ENCODE measurements around the gene ARVCF. TPM values are rescaled to one million over a fixed set of nuclear protein-coding genes. Genes with fewer than 3 reads are reported as not detected.

The ARVCF gene
- total and polyA plus RNA-seq, 2 experiments from 2014 or later, result 1.1 to 4.0 TPM

DNA sequence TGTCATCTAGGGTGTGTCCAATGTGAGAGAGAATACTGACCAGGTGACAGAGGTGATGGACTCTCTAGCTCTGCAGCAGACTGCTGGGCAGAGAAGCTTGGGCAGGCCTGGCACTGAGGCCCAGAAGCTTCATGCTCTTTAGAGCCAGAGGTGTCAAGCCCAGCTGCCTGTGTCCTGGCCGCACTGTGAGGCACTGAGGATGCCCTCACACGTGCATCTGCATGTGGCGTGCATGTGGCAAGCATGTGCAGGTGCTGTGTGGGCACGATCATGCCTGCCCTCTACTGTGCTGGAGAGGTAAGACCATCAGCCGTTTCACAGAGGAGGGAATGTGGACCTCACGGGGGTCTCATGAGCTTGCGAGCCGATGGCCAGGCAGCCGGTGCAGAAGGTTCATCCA lies 59.2 kb downstream of the ARVCF start:
- H2AFZ ChIP-seq, result no peak overlapping the region
- H3K9me3 ChIP-seq (ENCODE audit: low read depth), result no peaks in the 10 kb centered on the region
- TF ChIP-seq EZH2phosphoT487 (IDR thresholded peaks at IDR 0.05; ENCODE audit: insufficient read depth, low read depth), result no peak
- no peak for TF ChIP-seq EZH2 (IDR thresholded peaks at IDR 0.05; ENCODE audit: insufficient read depth, poor library complexity, severe bottlenecking)
- H3K4me2 ChIP-seq (ENCODE audit: unreplicated experiment), result no peak overlapping the region
- H3K9ac ChIP-seq, result no peak overlapping the region
- H3F3A ChIP-seq (ENCODE audit: insufficient read depth), result peaks cover 21% of the 10 kb centered on the region; the same call in 1 of the 2 replicates
- no peaks in the 10 kb centered on the region for H4K20me1 ChIP-seq (ENCODE audit: insufficient read depth)
- no peak overlapping the region for H3K27ac ChIP-seq
- no peaks in the 10 kb centered on the region for H3K9me2 ChIP-seq (ENCODE audit: insufficient read depth)
- in situ Hi-C loops (cut with MboI), result no loop called here
- H3K79me2 ChIP-seq (ENCODE audit: insufficient read depth), result peaks cover 7% of the 10 kb centered on the region
- H3K36me3 ChIP-seq (ENCODE audit: low read depth), result peaks cover 4% of the 10 kb centered on the region; the same call in 1 of the 2 replicates
- WGBS, 2 experiments (ENCODE audit: low coverage in 1 of 2, low lambda C conversion rate in 2 of 2, missing lambda C conversion rate in 2 of 2), result 73 to 84% methylated on average over 8 to 9 of the region's 9 CpGs
- no peaks in the 10 kb centered on the region for H3K27me3 ChIP-seq (replicated peaks; ENCODE audit: insufficient read depth)
- no peak for DNase-seq
- H3K4me1 ChIP-seq (ENCODE audit: insufficient read depth), result peaks cover 19% of the 10 kb centered on the region
- H3K4me3 ChIP-seq, result no peak overlapping the region

DNA sequence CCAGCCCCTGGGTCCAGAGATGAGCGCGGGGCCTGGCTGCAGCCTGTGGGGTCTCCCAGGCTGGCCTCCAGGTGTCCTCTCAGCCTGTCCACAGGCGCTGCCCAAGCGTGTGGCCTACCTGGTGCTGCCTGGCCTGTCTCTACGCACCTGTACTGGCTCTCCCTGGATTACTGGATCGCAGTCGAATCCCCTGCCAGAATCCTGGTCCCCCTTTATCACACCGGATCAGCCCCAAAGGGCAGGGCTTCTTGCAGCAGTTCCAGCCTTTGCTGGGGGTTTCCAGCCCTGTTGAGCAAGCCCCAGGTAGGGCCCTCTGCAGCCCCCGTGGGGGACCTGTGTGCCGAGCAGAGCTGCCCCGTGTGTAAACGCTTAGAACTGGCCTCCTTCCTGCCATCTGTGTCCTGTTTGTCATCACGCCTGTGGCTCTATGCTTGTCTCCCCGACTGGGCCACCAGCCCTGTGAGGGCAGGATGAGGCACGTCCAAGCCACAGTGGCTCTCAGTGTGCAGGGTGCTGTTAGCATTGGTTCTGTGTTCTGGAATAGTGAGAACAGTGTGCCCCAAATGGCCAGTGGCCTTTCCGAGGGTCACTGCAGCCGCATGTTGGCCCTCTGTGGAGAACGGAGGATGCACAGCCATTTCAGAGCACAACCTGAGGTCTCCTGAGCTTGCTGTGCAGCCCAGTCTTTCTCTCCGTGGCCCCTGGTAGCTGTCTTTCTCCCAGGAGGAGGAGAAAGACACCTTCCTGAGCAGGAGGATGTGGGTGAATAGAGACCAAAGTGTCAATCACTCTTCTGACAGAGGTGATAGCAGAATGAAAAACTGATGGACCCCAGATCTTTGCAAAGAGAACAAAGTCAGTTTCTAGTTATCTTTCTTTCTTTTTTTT lies 61.1 kb downstream of the ARVCF start:
- no peak overlapping the region for H3K27ac ChIP-seq
- WGBS, 2 experiments (ENCODE audit: low coverage in 1 of 2, low lambda C conversion rate in 2 of 2, missing lambda C conversion rate in 2 of 2), result 62 to 65% methylated on average over 19 of the region's 19 CpGs
- in situ Hi-C loops (cut with MboI), result no loop called here
- no peak overlapping the region for H3K4me2 ChIP-seq (ENCODE audit: unreplicated experiment)
- peaks cover 20% of the 10 kb centered on the region; the same call in 1 of the 2 replicates for H3F3A ChIP-seq (ENCODE audit: insufficient read depth)
- no peaks in the 10 kb centered on the region for H3K9me2 ChIP-seq (ENCODE audit: insufficient read depth)
- no peaks in the 10 kb centered on the region for H3K9me3 ChIP-seq (ENCODE audit: low read depth)
- H3K9ac ChIP-seq, result no peak overlapping the region
- H4K20me1 ChIP-seq (ENCODE audit: insufficient read depth), result no peaks in the 10 kb centered on the region
- H3K27me3 ChIP-seq (replicated peaks; ENCODE audit: insufficient read depth), result no peaks in the 10 kb centered on the region
- H3K36me3 ChIP-seq (ENCODE audit: low read depth), result peaks cover 4% of the 10 kb centered on the region; the same call in 1 of the 2 replicates
- peaks cover 18% of the 10 kb centered on the region for H3K4me1 ChIP-seq (ENCODE audit: insufficient read depth)
- no peak for DNase-seq
- no peak for TF ChIP-seq EZH2 (IDR thresholded peaks at IDR 0.05; ENCODE audit: insufficient read depth, poor library complexity, severe bottlenecking)
- no peak for TF ChIP-seq EZH2phosphoT487 (IDR thresholded peaks at IDR 0.05; ENCODE audit: insufficient read depth, low read depth)
- no peak overlapping the region for H2AFZ ChIP-seq
- no peak overlapping the region for H3K4me3 ChIP-seq
- peaks cover 25% of the 10 kb centered on the region for H3K79me2 ChIP-seq (ENCODE audit: insufficient read depth)

DNA sequence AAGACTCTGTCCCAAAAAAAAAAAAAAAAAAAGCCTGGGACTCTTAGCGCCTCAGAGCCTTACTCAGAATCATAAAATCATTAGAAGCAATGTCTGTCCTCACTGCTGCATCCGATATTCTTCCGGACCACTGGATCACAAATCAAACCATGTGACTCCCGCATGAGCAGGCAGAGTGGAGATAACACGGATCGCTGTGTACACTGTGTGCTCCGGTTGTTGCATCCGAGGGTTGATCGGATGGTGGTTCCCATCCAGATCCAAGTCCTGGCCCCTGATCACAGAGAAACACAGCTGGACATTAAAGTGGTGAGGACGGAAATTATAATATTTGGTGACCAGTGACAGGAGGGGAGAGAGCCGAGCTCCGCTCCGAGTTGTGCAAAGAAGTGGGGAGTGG lies 65.3 kb downstream of the ARVCF start:
- H3K27ac ChIP-seq, result no peak overlapping the region
- H2AFZ ChIP-seq, result no peak overlapping the region
- H3K27me3 ChIP-seq (replicated peaks; ENCODE audit: insufficient read depth), result no peaks in the 10 kb centered on the region
- 89 to 91% methylated on average over 13 of the region's 13 CpGs for WGBS, 2 experiments (ENCODE audit: low coverage in 1 of 2, low lambda C conversion rate in 2 of 2, missing lambda C conversion rate in 2 of 2)
- peaks cover 31% of the 10 kb centered on the region for H3K4me1 ChIP-seq (ENCODE audit: insufficient read depth)
- no peak overlapping the region for H3K4me2 ChIP-seq (ENCODE audit: unreplicated experiment)
- in situ Hi-C loops (cut with MboI), result no loop called here
- no peak overlapping the region for H3K9ac ChIP-seq
- no peak for DNase-seq
- H3K4me3 ChIP-seq, result no peak overlapping the region
- H3K36me3 ChIP-seq (ENCODE audit: low read depth), result peaks cover 4% of the 10 kb centered on the region; the same call in 1 of the 2 replicates
- H3F3A ChIP-seq (ENCODE audit: insufficient read depth), result peaks cover 16% of the 10 kb centered on the region; the same call in 1 of the 2 replicates
- no peaks in the 10 kb centered on the region for H3K9me2 ChIP-seq (ENCODE audit: insufficient read depth)
- TF ChIP-seq EZH2 (IDR thresholded peaks at IDR 0.05; ENCODE audit: insufficient read depth, poor library complexity, severe bottlenecking), result no peak
- no peak for TF ChIP-seq EZH2phosphoT487 (IDR thresholded peaks at IDR 0.05; ENCODE audit: insufficient read depth, low read depth)
- H3K79me2 ChIP-seq (ENCODE audit: insufficient read depth), result peaks cover 56% of the 10 kb centered on the region
- no peaks in the 10 kb centered on the region for H3K9me3 ChIP-seq (ENCODE audit: low read depth)
- H4K20me1 ChIP-seq (ENCODE audit: insufficient read depth), result no peaks in the 10 kb centered on the region

DNA sequence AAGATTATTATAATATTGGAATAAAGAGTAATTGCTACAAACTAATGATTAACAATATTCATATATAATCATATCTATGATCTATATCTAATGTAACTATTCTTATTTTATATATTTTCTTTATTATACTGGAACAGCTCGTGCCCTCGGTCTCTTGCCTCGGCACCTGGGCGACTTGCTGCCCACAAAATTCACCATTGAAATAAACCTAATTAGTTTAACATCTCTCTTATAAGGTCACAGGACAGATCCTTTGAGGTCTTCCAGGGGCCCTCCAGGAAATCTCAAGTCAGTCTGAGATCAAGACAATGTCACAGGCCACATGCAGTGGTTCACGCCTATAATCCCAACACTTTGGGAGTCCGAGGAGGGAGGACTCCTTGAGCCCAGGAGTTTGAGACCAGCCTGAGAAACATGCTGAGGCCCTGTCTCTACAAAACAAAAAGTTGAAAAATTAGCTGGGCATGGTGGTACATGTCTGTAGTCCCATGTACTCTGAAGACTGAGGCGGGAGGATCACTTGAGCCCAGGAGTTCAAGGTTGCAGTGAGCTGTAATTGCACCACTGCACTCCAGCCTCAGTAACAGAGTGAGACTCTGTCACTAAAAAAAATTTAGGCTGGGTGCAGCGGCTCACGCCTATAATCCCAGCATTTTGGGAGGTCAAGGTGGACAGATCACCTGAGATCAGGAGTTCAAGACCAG lies 68.4 kb downstream of the ARVCF start:
- H3K9me3 ChIP-seq (ENCODE audit: low read depth), result no peaks in the 10 kb centered on the region
- no peak overlapping the region for H3K4me2 ChIP-seq (ENCODE audit: unreplicated experiment)
- in situ Hi-C loops (cut with MboI), result no loop called here
- no peak overlapping the region for H3K4me3 ChIP-seq
- WGBS, 2 experiments (ENCODE audit: low coverage in 1 of 2, low lambda C conversion rate in 2 of 2, missing lambda C conversion rate in 2 of 2), result 72% methylated on average over 9 of the region's 9 CpGs
- TF ChIP-seq EZH2 (IDR thresholded peaks at IDR 0.05; ENCODE audit: insufficient read depth, poor library complexity, severe bottlenecking) (no peak), EZH2phosphoT487 (IDR thresholded peaks at IDR 0.05; ENCODE audit: insufficient read depth, low read depth) (no peak)
- no peak for DNase-seq
- peak overlapping the region; percentile 31; the same call in 1 of the 2 replicates for H3K27ac ChIP-seq
- H3K27me3 ChIP-seq (replicated peaks; ENCODE audit: insufficient read depth), result no peaks in the 10 kb centered on the region
- peaks cover 83% of the 10 kb centered on the region for H3K79me2 ChIP-seq (ENCODE audit: insufficient read depth)
- peak overlapping the region; percentile 9; the same call in 1 of the 2 replicates for H3K9ac ChIP-seq
- no peak overlapping the region for H2AFZ ChIP-seq
- H4K20me1 ChIP-seq (ENCODE audit: insufficient read depth), result no peaks in the 10 kb centered on the region
- peaks cover 40% of the 10 kb centered on the region for H3K4me1 ChIP-seq (ENCODE audit: insufficient read depth)
- no peaks in the 10 kb centered on the region for H3K9me2 ChIP-seq (ENCODE audit: insufficient read depth)
- no peaks in the 10 kb centered on the region for H3K36me3 ChIP-seq (ENCODE audit: low read depth)
- peaks cover 24% of the 10 kb centered on the region for H3F3A ChIP-seq (ENCODE audit: insufficient read depth)
